Placental pericyte (primary cell): ENCODE results near the gene SERPINB1. TPM values are rescaled to one million over a fixed set of nuclear protein-coding genes. Genes with fewer than 3 reads are reported as not detected.
A peak's percentile ranks its signal among the peaks of the same experiment; 100 is the strongest.

Experiments
- small RNA-seq: library from RNA; depleted of rRNA; stranded (forward); fragments of <200 nt; gene quantifications from one replicate; pipeline ENCODE3, GENCODE V24; 2012; ENCODE audit warnings: low replicate concordance
- total RNA-seq: library from RNA; depleted of rRNA; stranded (reverse); fragments of >200 nt; gene quantifications from 2 replicates; pipeline ENCODE4 v1.2.3, GENCODE V29; 2012

Gene SERPINB1
- total RNA-seq: 21.0 and 45.5 TPM in 2 replicates

GRCh38 chr6:2841264-2842138 lies at the start of gene SERPINB1:
Gene SERPINB1 (minus strand): TSS chr6:2841863. CDS start chr6:2840586, 1,277 bp downstream.

Small RNAs within 50 kb of the gene (small RNA-seq; reads per million reads assigned to genes)
- gene MIR4645: 0.46 reads per million, percentile 15 among the genes with 10 or more reads in this experiment

Other genes with a start within 250 kb of the SERPINB1 start
- 0.43 and 0.44 TPM in 2 replicates for gene MYLK4, start 90.9 kb downstream of the SERPINB1 start, total RNA-seq
- gene WRNIP1, start 76.5 kb downstream of the SERPINB1 start, total RNA-seq: 31.3 and 49.2 TPM in 2 replicates
- gene SERPINB9, start 61.4 kb upstream of the SERPINB1 start, total RNA-seq: 15.3 and 26.9 TPM in 2 replicates
- 87.8 and 113 TPM in 2 replicates for gene SERPINB6, start 129.7 kb upstream of the SERPINB1 start, total RNA-seq
- 27.2 and 39.0 TPM in 2 replicates for gene NQO2, start 158.0 kb upstream of the SERPINB1 start, total RNA-seq
- 28.2 and 30.0 TPM in 2 replicates for gene RIPK1, start 226.6 kb upstream of the SERPINB1 start, total RNA-seq